PC-3 (cell line): ENCODE results near the gene CDK4. TPM values are rescaled to one million over a fixed set of nuclear protein-coding genes. Genes with fewer than 3 reads are reported as not detected.

Experiments used
- ATAC-seq: fragments of 200-7000 bp; cut with Tn5 transposase; 2 replicates; pipeline ENCODE4 v1.9.1; 2020; ENCODE audit warnings: mild to moderate bottlenecking, moderate library complexity
- BruUV-seq: library from RNA; stranded (reverse); fragments of 400-500 nt; replicated peaks from 2 replicates; lab custom pipeline; 2021; lab: Mats Ljungman, UMichigan
- CTCF ChIA-PET: fragments of 300-600 bp; sonication (Branson Sonifier 250); formaldehyde crosslinking; loops from one replicate; lab custom pipeline; 2022; ENCODE audit warnings: antibody characterized with exemption; lab: Charles Lee
- POLR2A ChIA-PET: fragments of 300-600 bp; sonication (Branson Sonifier 250); formaldehyde crosslinking; loops from one replicate; lab custom pipeline; 2022; ENCODE audit warnings: antibody characterized with exemption; ENCODE audit not compliant: unreplicated experiment; lab: Charles Lee
- DNase-seq: peaks from one replicate; pipeline ENCODE4 v3.0.0-alpha.2; 2015
- H2AFZ ChIP-seq: fragments of 300-600 bp; sonication (generic); 2 replicates; pipeline ENCODE4 v1.6.0; 2016; ENCODE audit warnings: antibody characterized with exemption, low read length
- H3F3A ChIP-seq: fragments of 300-600 bp; sonication (generic); one replicate; pipeline ENCODE4 v1.6.0; 2017; ENCODE audit warnings: antibody characterized with exemption, low read length, control low read depth, mild to moderate bottlenecking; ENCODE audit not compliant: unreplicated experiment
- H3K27ac ChIP-seq: fragments of 300-600 bp; sonication (generic); 2 replicates; pipeline ENCODE4 v1.5.1; 2016; ENCODE audit warnings: mild to moderate bottlenecking, low read length
- H3K27me3 ChIP-seq: fragments of 300-600 bp; sonication (generic); 2 replicates; pipeline ENCODE4 v1.6.1; 2016; ENCODE audit warnings: low read length, mixed read lengths
- H3K36me3 ChIP-seq: fragments of 300-600 bp; sonication (generic); 2 replicates; pipeline ENCODE4 v1.6.1; 2016; ENCODE audit warnings: low read depth, mixed run types, low read length, mixed read lengths
- H3K4me1 ChIP-seq: fragments of 300-600 bp; sonication (generic); 2 replicates; pipeline ENCODE4 v1.5.1; 2016; ENCODE audit warnings: low read length; ENCODE audit not compliant: insufficient read depth
- H3K4me2 ChIP-seq: fragments of 300-600 bp; sonication (generic); 2 replicates; pipeline ENCODE4 v1.6.0; 2016; ENCODE audit warnings: low read length
- H3K4me3 ChIP-seq: fragments of 300-600 bp; sonication (generic); 2 replicates; pipeline ENCODE4 v1.5.1; 2016; ENCODE audit warnings: mild to moderate bottlenecking, low read length, mixed read lengths
- H3K79me2 ChIP-seq: fragments of 300-600 bp; sonication (generic); 2 replicates; pipeline ENCODE4 v1.6.1; 2017; ENCODE audit warnings: low read length, mixed read lengths
- H3K9ac ChIP-seq: fragments of 300-600 bp; sonication (generic); 2 replicates; pipeline ENCODE4 v1.6.0; 2016; ENCODE audit warnings: mild to moderate bottlenecking, low read length
- H3K9me2 ChIP-seq: fragments of 300-600 bp; sonication (generic); replicated peaks from 2 replicates; pipeline ENCODE4 v1.6.1; 2016; ENCODE audit warnings: mixed run types, low read length, mixed read lengths
- H3K9me3 ChIP-seq: fragments of 300-600 bp; sonication (generic); 2 replicates; pipeline ENCODE4 v1.6.1; 2016; ENCODE audit warnings: low read length, mixed read lengths
- H4K20me1 ChIP-seq: fragments of 300-600 bp; sonication (generic); 2 replicates; pipeline ENCODE4 v1.6.1; 2016; ENCODE audit warnings: low read length, mixed read lengths
- CTCF ChIP-seq: fragments of 300-600 bp; sonication (generic); conservative IDR thresholded peaks from 2 replicates; pipeline ENCODE4 v1.5.1; 2017; ENCODE audit warnings: antibody characterized with exemption, low read depth, mild to moderate bottlenecking, low read length
- EZH2 ChIP-seq: fragments of 300-600 bp; sonication (generic); IDR thresholded peaks from one replicate; pipeline ENCODE4 v1.6.1; 2017; ENCODE audit warnings: antibody characterized with exemption, mild to moderate bottlenecking, low read length; ENCODE audit not compliant: unreplicated experiment
- EZH2phosphoT487 ChIP-seq: fragments of 300-600 bp; sonication (generic); IDR thresholded peaks from 2 replicates; pipeline ENCODE4 v1.6.1; 2018; ENCODE audit warnings: mild to moderate bottlenecking, antibody characterized with exemption, low read length, borderline replicate concordance
- intact Hi-C: fragments of 100-400 bp; cut with micrococcal nuclease; formaldehyde crosslinking; loops from 2 replicates; pipeline ENCODE4 v1.9.0; 2023
- total RNA-seq: library from RNA; depleted of rRNA; stranded (reverse); fragments of >200 nt; gene quantifications from 2 replicates; pipeline ENCODE4 v1.2.3, GENCODE V29; 2014

CDK4 gene
- total RNA-seq, 1 experiment from 2014 or later: 212 TPM

- no peaks in the 10 kb centered on the region for H4K20me1 ChIP-seq
- POLR2A ChIA-PET: interaction anchor here (0.6 kb wide), 1 partner anchor 129 kb away, joined by 3 read pairs; no protein-coding TSS in a partner anchor
- BruUV-seq: no TSS peak
- no peak overlapping the region for H2AFZ ChIP-seq
- H3K27me3 ChIP-seq: no peaks in the 10 kb centered on the region
- H3K4me2 ChIP-seq: no peak overlapping the region
- H3K4me1 ChIP-seq: peaks cover 13% of the 10 kb centered on the region
- peak; percentile 42 for ATAC-seq
- intact Hi-C loops: no loop called here
- H3K9me3 ChIP-seq: no peaks in the 10 kb centered on the region
- H3K27ac ChIP-seq: no peak overlapping the region
- TF ChIP-seq EZH2 (no peak), EZH2phosphoT487 (no peak), CTCF (peak; percentile 80)
- no peaks in the 10 kb centered on the region for H3F3A ChIP-seq
- CTCF ChIA-PET: no interaction called here
- H3K79me2 ChIP-seq: no peaks in the 10 kb centered on the region; the same call in 1 of the 2 replicates
- H3K9ac ChIP-seq: no peak overlapping the region
- H3K36me3 ChIP-seq: no peaks in the 10 kb centered on the region
- H3K4me3 ChIP-seq: no peak overlapping the region
- DNase-seq: peak; percentile 56
- H3K9me2 ChIP-seq: no peaks in the 10 kb centered on the region
Measured at GRCh38 chr12:57759360-57759980, 7.4 kb upstream of the CDK4 start.

GRCh38 chr12:57758552-57759359, 6.6 kb upstream of the CDK4 start:
- Histone ChIP-seq H4K20me1 (no peaks in the 10 kb centered on the region), H3K4me2 (no peak overlapping the region), H3K9ac (no peak overlapping the region), H3K4me3 (no peak overlapping the region), H3F3A (no peaks in the 10 kb centered on the region), H3K27ac (no peak overlapping the region), H3K9me3 (no peaks in the 10 kb centered on the region), H3K4me1 (peaks cover 16% of the 10 kb centered on the region), H3K36me3 (no peaks in the 10 kb centered on the region), H3K9me2 (no peaks in the 10 kb centered on the region), H2AFZ (no peak overlapping the region), H3K27me3 (no peaks in the 10 kb centered on the region), H3K79me2 (no peaks in the 10 kb centered on the region; the same call in 1 of the 2 replicates)
- BruUV-seq: no TSS peak
- ChIA-PET CTCF (no interaction called here), POLR2A (interaction anchor here (0.6 kb wide), 1 partner anchor 202 kb away, joined by 4 read pairs; no protein-coding TSS in a partner anchor)
- intact Hi-C loops: no loop called here
- no peak for DNase-seq
- TF ChIP-seq EZH2phosphoT487 (no peak), EZH2 (no peak), CTCF (no peak)
- no peak for ATAC-seq

GRCh38 chr12:57757771-57758170, 5.7 kb upstream of the CDK4 start:
- no peaks in the 10 kb centered on the region for H3F3A ChIP-seq
- H3K9me3 ChIP-seq: no peaks in the 10 kb centered on the region
- no peaks in the 10 kb centered on the region for H4K20me1 ChIP-seq
- no TSS peak for BruUV-seq
- H3K4me2 ChIP-seq: no peak overlapping the region
- no peak overlapping the region for H3K27ac ChIP-seq
- no peak for DNase-seq
- no peak for TF ChIP-seq CTCF
- no peak for TF ChIP-seq EZH2
- H3K4me1 ChIP-seq: peaks cover 22% of the 10 kb centered on the region
- no peaks in the 10 kb centered on the region for H3K27me3 ChIP-seq
- H3K4me3 ChIP-seq: no peak overlapping the region
- H3K79me2 ChIP-seq: peaks cover 2% of the 10 kb centered on the region
- no peak for ATAC-seq
- no peak overlapping the region for H3K9ac ChIP-seq
- CTCF ChIA-PET: no interaction called here
- H2AFZ ChIP-seq: no peak overlapping the region
- intact Hi-C loops: no loop called here
- POLR2A ChIA-PET: no interaction called here
- H3K9me2 ChIP-seq: no peaks in the 10 kb centered on the region
- no peaks in the 10 kb centered on the region for H3K36me3 ChIP-seq
